Mesothelial cell of epicardium (in vitro differentiated cells): Measurements from ENCODE around the gene PHOX2B. TPM values are rescaled to one million over a fixed set of nuclear protein-coding genes. Genes with fewer than 3 reads are reported as not detected.

Experiments used
- DNase-seq, 2 experiments: peaks; one replicate each; pipeline ENCODE4 v3.0.0; 2021; ENCODE audit warnings: low spot score in 2 of 2; ENCODE audit not compliant: unreplicated experiment in 2 of 2
- H3K27ac Mint-ChIP-seq: 2 replicates; pipeline ENCODE4 v1.8.0; 2021; ENCODE audit warnings: mixed read lengths
- H3K27me3 Mint-ChIP-seq: 2 replicates; pipeline ENCODE4 v1.8.0; 2021; ENCODE audit warnings: low read depth, mixed read lengths
- H3K36me3 Mint-ChIP-seq: 2 replicates; pipeline ENCODE4 v1.8.0; 2021; ENCODE audit warnings: mixed read lengths
- H3K4me1 Mint-ChIP-seq: 2 replicates; pipeline ENCODE4 v1.8.0; 2021; ENCODE audit warnings: mixed read lengths
- H3K4me3 Mint-ChIP-seq: 2 replicates; pipeline ENCODE4 v1.8.0; 2021; ENCODE audit warnings: mild to moderate bottlenecking, moderate library complexity, mixed read lengths
- H3K9me3 Mint-ChIP-seq: 2 replicates; pipeline ENCODE4 v1.8.0; 2021; ENCODE audit warnings: mixed read lengths
- total RNA-seq: library from RNA; stranded (reverse); gene quantifications from 3 replicates; pipeline ENCODE4 v1.2.1, GENCODE V29; 2021
- TF ChIP-seq, protein P1 (sequence below): fragments of 200-600 bp; sonication (generic); IDR thresholded peaks from one replicate; pipeline ENCODE4 v1.5.0; 2021; ENCODE audit warnings: antibody characterized with exemption; ENCODE audit not compliant: unreplicated experiment

The PHOX2B gene
- total RNA-seq, result not detected in 3 replicates

- TF ChIP-seq, protein P1, sequence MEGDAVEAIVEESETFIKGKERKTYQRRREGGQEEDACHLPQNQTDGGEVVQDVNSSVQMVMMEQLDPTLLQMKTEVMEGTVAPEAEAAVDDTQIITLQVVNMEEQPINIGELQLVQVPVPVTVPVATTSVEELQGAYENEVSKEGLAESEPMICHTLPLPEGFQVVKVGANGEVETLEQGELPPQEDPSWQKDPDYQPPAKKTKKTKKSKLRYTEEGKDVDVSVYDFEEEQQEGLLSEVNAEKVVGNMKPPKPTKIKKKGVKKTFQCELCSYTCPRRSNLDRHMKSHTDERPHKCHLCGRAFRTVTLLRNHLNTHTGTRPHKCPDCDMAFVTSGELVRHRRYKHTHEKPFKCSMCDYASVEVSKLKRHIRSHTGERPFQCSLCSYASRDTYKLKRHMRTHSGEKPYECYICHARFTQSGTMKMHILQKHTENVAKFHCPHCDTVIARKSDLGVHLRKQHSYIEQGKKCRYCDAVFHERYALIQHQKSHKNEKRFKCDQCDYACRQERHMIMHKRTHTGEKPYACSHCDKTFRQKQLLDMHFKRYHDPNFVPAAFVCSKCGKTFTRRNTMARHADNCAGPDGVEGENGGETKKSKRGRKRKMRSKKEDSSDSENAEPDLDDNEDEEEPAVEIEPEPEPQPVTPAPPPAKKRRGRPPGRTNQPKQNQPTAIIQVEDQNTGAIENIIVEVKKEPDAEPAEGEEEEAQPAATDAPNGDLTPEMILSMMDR, result no peak
- H3K4me1 Mint-ChIP-seq, result peaks cover 4% of the 10 kb centered on the region
- DNase-seq, result no peak
- H3K27ac Mint-ChIP-seq, result no peak within 1 kb of the TSS
- peaks cover 95% of the 10 kb centered on the region for H3K27me3 Mint-ChIP-seq
- no peaks in the 10 kb centered on the region for H3K9me3 Mint-ChIP-seq
- no peak within 1 kb of the TSS for H3K4me3 Mint-ChIP-seq
- H3K36me3 Mint-ChIP-seq, result no peaks in the 10 kb centered on the region
These were observed at the start of gene PHOX2B for GRCh38 chr4:41748571-41749475. TSS of gene PHOX2B (minus strand) at chr4:41748725. CDS start at chr4:41748610, 115 bp downstream.

- peaks cover 3% of the 10 kb centered on the region for H3K9me3 Mint-ChIP-seq
These were observed 48.7 kb upstream of the PHOX2B start for GRCh38 chr4:41797260-41797659.

GRCh38 chr4:41796545-41797210 is 48.2 kb upstream of the PHOX2B start:
- H3K36me3 Mint-ChIP-seq, result no peaks in the 10 kb centered on the region
- H3K4me1 Mint-ChIP-seq, result peaks cover 20% of the 10 kb centered on the region
- peaks cover 80% of the 10 kb centered on the region for H3K27me3 Mint-ChIP-seq
- H3K4me3 Mint-ChIP-seq, result no peak overlapping the region
- DNase-seq, result no peak
- H3K27ac Mint-ChIP-seq, result no peak overlapping the region
- TF ChIP-seq, protein P1, result no peak
- peaks cover 3% of the 10 kb centered on the region for H3K9me3 Mint-ChIP-seq

More at GRCh38 chr4:41797260-41797659, 48.7 kb upstream of the PHOX2B start:
- TF ChIP-seq, protein P1, result no peak
- H3K4me3 Mint-ChIP-seq, result no peak overlapping the region
- DNase-seq, result no peak
- peaks cover 80% of the 10 kb centered on the region for H3K27me3 Mint-ChIP-seq
- H3K27ac Mint-ChIP-seq, result no peak overlapping the region
- peaks cover 20% of the 10 kb centered on the region for H3K4me1 Mint-ChIP-seq
- no peaks in the 10 kb centered on the region for H3K36me3 Mint-ChIP-seq

- no peaks in the 10 kb centered on the region for H3K9me3 Mint-ChIP-seq
These were observed 47.4 kb upstream of the PHOX2B start for GRCh38 chr4:41795796-41796385.

DNA sequence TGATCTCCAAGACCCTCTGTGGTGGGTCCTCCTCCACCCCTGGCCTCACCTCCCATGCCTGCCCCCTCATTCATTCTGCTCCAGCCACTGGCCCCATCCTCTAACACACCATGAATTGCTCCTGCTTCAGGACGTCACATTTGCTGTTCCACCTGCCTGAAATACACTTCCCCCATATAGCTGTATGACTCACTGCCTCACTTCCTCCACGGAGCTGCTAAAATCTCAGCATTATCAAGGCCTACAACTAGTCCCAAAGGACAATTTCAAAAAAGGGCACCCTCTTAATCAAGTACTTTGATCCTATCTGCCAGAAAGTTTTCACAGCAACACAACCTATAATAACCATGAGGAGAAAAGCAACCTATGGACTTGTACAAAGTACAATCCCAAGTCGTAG is 43.6 kb upstream of the PHOX2B start:
- Mint-ChIP-seq H3K36me3 (no peaks in the 10 kb centered on the region), H3K9me3 (peaks cover 4% of the 10 kb centered on the region), H3K4me3 (no peak overlapping the region), H3K27me3 (peaks cover 92% of the 10 kb centered on the region), H3K27ac (no peak overlapping the region), H3K4me1 (peaks cover 13% of the 10 kb centered on the region)
- TF ChIP-seq, protein P1, result no peak
- no peak for DNase-seq

More at GRCh38 chr4:41795796-41796385, 47.4 kb upstream of the PHOX2B start:
- TF ChIP-seq, protein P1, result no peak
- no peak for DNase-seq
- Mint-ChIP-seq H3K27me3 (peaks cover 83% of the 10 kb centered on the region), H3K36me3 (no peaks in the 10 kb centered on the region), H3K4me1 (peaks cover 20% of the 10 kb centered on the region), H3K4me3 (no peak overlapping the region), H3K27ac (no peak overlapping the region)
